ENCODE results near the gene MAGEA8. TPM values are rescaled to one million over a fixed set of nuclear protein-coding genes. Genes with fewer than 3 reads are reported as not detected.
"Not testable (repeated sequence)": the region's sequence is repeated elsewhere in the genome, so short reads cannot be mapped to it uniquely, and the experiment has no call there.

Gene MAGEA8
- not detected for total RNA-seq
- long read RNA-seq, result 0 reads

- intact Hi-C loops (cut with DNase I), result no loop called here
- ATAC-seq (ENCODE audit: poor library complexity), result no peak
- DNase-seq, result no peak
Measured at GRCh38 chrX:149881081-149881711, at the start of gene MAGEA8. Gene MAGEA8 (plus strand): TSS chrX:149881183. CDS start chrX:149884273, 3,090 bp downstream.

GRCh38 chrX:149831473-149831872 is 49.5 kb upstream of the MAGEA8 start:
- ATAC-seq (ENCODE audit: poor library complexity) (no peak), DNase-seq (no peak)
- intact Hi-C loops (cut with DNase I), result no loop called here

- ATAC-seq (ENCODE audit: poor library complexity); intact Hi-C loops (cut with DNase I); DNase-seq: not testable (repeated sequence)
Measured at GRCh38 chrX:149836728-149837127, 44.3 kb upstream of the MAGEA8 start.

GRCh38 chrX:149837167-149837566 is 43.8 kb upstream of the MAGEA8 start:
- no peak for DNase-seq
- ATAC-seq (ENCODE audit: poor library complexity), result no peak
- intact Hi-C loops (cut with DNase I), result no loop called here

GRCh38 chrX:149837639-149838038 is 43.3 kb upstream of the MAGEA8 start:
- intact Hi-C loops (cut with DNase I), result no loop called here
- ATAC-seq (ENCODE audit: poor library complexity), result no peak

GRCh38 chrX:149841929-149842328 is 39.1 kb upstream of the MAGEA8 start:
- DNase-seq (no peak), ATAC-seq (ENCODE audit: poor library complexity) (no peak)
- intact Hi-C loops (cut with DNase I), result no loop called here

More at GRCh38 chrX:149837639-149838038, 43.3 kb upstream of the MAGEA8 start:
- no peak for DNase-seq

GRCh38 chrX:149845385-149845784 is 35.6 kb upstream of the MAGEA8 start:
- DNase-seq, result no peak
- intact Hi-C loops (cut with DNase I), result no loop called here
- no peak for ATAC-seq (ENCODE audit: poor library complexity)

- DNase-seq (no peak), ATAC-seq (ENCODE audit: poor library complexity) (no peak)
- intact Hi-C loops (cut with DNase I), result no loop called here
Measured at GRCh38 chrX:149846789-149847188, 34.2 kb upstream of the MAGEA8 start.

GRCh38 chrX:149848855-149849254 is 32.1 kb upstream of the MAGEA8 start:
- no peak for ATAC-seq (ENCODE audit: poor library complexity)
- intact Hi-C loops (cut with DNase I), result no loop called here
- no peak for DNase-seq

GRCh38 chrX:149849787-149850186 is 31.2 kb upstream of the MAGEA8 start:
- intact Hi-C loops (cut with DNase I), result no loop called here
- no peak for DNase-seq

GRCh38 chrX:149851864-149852263 is 29.1 kb upstream of the MAGEA8 start:
- intact Hi-C loops (cut with DNase I), result no loop called here
- DNase-seq (no peak), ATAC-seq (ENCODE audit: poor library complexity) (no peak)

More at GRCh38 chrX:149849787-149850186, 31.2 kb upstream of the MAGEA8 start:
- no peak for ATAC-seq (ENCODE audit: poor library complexity)

GRCh38 chrX:149853925-149854324 is 27.1 kb upstream of the MAGEA8 start:
- ATAC-seq (ENCODE audit: poor library complexity), result no peak
- intact Hi-C loops (cut with DNase I), result no loop called here
- DNase-seq, result no peak

GRCh38 chrX:149858592-149858991 is 22.4 kb upstream of the MAGEA8 start:
- no peak for ATAC-seq (ENCODE audit: poor library complexity)
- DNase-seq, result no peak

GRCh38 chrX:149860445-149860844 is 20.5 kb upstream of the MAGEA8 start:
- intact Hi-C loops (cut with DNase I), result no loop called here

More at GRCh38 chrX:149858592-149858991, 22.4 kb upstream of the MAGEA8 start:
- intact Hi-C loops (cut with DNase I), result no loop called here

GRCh38 chrX:149865390-149865789 is 15.6 kb upstream of the MAGEA8 start:
- ATAC-seq (ENCODE audit: poor library complexity), result no peak
- intact Hi-C loops (cut with DNase I), result no loop called here
- no peak for DNase-seq

More at GRCh38 chrX:149860445-149860844, 20.5 kb upstream of the MAGEA8 start:
- no peak for DNase-seq
- ATAC-seq (ENCODE audit: poor library complexity), result no peak

GRCh38 chrX:149867488-149867887 is 13.5 kb upstream of the MAGEA8 start:
- no peak for DNase-seq
- intact Hi-C loops (cut with DNase I), result no loop called here
- ATAC-seq (ENCODE audit: poor library complexity), result no peak

- DNase-seq (no peak), ATAC-seq (ENCODE audit: poor library complexity) (no peak)
- intact Hi-C loops (cut with DNase I), result no loop called here
Measured at GRCh38 chrX:149870840-149871239, 10.1 kb upstream of the MAGEA8 start.

- intact Hi-C loops (cut with DNase I), result no loop called here
- no peak for ATAC-seq (ENCODE audit: poor library complexity)
- no peak for DNase-seq
Measured at GRCh38 chrX:149871433-149871832, 9.6 kb upstream of the MAGEA8 start.

GRCh38 chrX:149871940-149872339 is 9.0 kb upstream of the MAGEA8 start:
- intact Hi-C loops (cut with DNase I), result no loop called here
- no peak for DNase-seq
- no peak for ATAC-seq (ENCODE audit: poor library complexity)

GRCh38 chrX:149877157-149877556 is 3.8 kb upstream of the MAGEA8 start:
- DNase-seq (no peak), ATAC-seq (ENCODE audit: poor library complexity) (no peak)
- intact Hi-C loops (cut with DNase I), result no loop called here

- ATAC-seq (ENCODE audit: poor library complexity) (no peak), DNase-seq (no peak)
- intact Hi-C loops (cut with DNase I), result no loop called here
Measured at GRCh38 chrX:149877636-149878035, 3.3 kb upstream of the MAGEA8 start.

Data from Right ventricle myocardium superior (tissue), 1 donor.